HS-27A (cell line): ENCODE data around the gene THBS2.

ENCODE experiments used
- DNase-seq: peaks from one replicate; pipeline ENCODE4 v3.0.0-alpha.2; 2012; ENCODE audit warnings: low read depth, missing footprints

Gene THBS2

DNA sequence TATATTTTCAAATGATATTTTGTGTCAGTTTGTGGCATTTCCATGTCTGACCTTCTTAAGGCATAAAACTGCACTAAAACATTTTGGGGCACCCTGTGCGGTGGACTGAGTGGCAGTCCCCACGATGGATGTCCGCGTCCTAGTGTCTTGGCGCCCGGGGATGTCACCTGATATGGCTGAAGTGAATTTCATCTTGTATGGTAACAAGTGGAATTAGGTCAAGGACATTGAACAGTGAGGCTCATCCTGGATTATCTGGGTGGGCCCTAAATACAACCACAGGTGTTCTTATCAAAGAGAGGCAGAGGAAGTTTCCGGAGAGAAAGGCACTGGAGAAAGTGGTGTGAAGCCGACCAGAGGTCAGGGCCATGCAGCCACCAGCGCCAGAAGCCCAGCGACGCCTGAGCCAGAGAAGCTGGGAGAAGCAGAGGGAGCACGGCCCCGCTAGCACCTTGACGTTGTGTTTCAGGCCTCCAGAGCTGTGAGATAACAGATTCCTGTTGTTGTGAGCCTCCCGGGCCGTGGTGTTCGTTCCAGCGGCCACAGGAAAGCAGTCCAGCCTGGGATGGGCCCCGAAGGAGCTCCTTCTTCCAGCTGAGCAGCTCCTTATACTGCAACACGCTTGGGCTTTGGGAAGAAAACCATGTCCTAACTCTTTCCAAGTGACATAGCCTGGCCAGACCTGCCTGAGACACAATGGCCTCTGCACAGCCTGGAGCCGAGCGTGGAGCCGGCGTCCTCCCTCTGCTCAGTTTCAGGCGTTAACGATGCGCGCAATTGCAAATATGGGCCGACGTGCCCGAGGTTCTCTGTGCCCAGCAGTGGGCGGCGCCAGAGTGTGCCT lies 22.5 kb downstream of the THBS2 start:
- no peak for DNase-seq

DNA sequence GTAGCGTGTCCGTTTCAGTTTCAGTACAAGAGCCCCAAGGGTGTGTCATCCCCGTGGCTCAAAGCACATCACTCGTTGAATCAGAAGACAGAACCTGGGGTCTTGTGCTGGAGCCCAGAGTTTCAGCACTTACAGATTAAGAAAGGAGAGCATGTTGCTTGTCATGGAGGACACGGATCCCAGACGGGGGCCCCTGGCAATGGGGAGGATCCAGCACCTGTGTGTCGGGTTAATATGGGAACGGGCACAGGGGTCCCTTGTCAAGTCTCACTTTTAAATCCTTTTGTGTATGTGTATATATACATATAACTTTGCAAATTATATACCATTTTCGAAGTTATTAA lies 23.4 kb downstream of the THBS2 start:
- DNase-seq, result no peak

- DNase-seq, result no peak
Observed at GRCh38 chr6:169229615-169230321, 23.9 kb downstream of the THBS2 start.

- DNase-seq, result no peak
Observed at GRCh38 chr6:169227116-169227515, 26.5 kb downstream of the THBS2 start.

GRCh38 chr6:169225887-169226286 lies 27.8 kb downstream of the THBS2 start:
- DNase-seq, result no peak

DNA sequence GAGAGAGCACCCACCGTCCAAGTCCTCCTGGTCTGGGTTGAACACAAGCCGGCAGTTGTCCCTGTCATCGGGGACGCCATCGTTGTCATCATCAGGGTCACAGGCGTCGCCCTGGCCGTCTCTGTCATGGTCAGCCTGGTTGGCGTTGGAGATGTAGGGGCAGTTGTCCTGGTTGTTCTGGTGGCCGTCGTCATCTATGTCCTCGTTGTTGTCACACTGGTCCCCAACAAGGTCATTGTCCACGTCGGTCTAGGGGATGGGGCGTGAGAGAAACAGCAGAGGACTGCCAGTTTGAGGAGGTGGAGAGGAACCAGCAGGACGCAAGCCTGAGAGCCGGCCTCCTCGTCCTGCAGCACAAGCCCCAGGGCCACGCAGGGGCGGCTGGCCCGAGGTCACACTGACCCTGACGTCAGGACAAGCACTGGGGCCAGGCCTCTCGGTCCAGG lies 28.5 kb downstream of the THBS2 start:
- DNase-seq, result no peak

GRCh38 chr6:169224716-169225115 lies 28.9 kb downstream of the THBS2 start:
- no peak for DNase-seq

DNA sequence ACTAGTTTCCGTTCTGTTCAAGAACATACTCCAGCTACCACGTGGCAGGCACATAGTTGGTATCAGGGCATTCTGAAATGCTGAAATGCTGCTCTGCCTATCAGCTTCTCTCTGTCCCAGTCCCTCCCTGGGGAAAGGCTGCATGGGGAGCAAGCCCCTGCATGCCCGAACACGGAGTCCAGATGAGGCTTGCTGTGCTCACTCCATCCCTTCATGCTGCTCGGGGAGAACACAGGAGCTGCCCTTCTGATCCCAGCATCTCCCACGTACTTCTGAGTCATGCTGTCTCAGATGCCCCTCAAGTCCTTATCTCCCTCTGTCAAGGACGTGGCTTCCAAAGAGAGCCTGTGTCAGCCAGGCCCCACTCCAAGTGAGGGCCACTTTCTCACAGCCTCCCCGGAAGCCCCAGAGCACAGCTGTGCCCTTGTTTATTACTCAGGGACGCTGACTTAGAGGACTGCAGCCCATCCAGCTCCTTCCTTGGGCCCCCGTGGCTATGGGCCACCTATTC lies 29.4 kb downstream of the THBS2 start:
- DNase-seq, result no peak

- no peak for DNase-seq
Observed at GRCh38 chr6:169223006-169223405, 30.6 kb downstream of the THBS2 start.

- no peak for DNase-seq
Observed at GRCh38 chr6:169222126-169222525, 31.5 kb downstream of the THBS2 start.

- DNase-seq, result no peak
Observed at GRCh38 chr6:169221264-169221663, 32.4 kb downstream of the THBS2 start.

DNA sequence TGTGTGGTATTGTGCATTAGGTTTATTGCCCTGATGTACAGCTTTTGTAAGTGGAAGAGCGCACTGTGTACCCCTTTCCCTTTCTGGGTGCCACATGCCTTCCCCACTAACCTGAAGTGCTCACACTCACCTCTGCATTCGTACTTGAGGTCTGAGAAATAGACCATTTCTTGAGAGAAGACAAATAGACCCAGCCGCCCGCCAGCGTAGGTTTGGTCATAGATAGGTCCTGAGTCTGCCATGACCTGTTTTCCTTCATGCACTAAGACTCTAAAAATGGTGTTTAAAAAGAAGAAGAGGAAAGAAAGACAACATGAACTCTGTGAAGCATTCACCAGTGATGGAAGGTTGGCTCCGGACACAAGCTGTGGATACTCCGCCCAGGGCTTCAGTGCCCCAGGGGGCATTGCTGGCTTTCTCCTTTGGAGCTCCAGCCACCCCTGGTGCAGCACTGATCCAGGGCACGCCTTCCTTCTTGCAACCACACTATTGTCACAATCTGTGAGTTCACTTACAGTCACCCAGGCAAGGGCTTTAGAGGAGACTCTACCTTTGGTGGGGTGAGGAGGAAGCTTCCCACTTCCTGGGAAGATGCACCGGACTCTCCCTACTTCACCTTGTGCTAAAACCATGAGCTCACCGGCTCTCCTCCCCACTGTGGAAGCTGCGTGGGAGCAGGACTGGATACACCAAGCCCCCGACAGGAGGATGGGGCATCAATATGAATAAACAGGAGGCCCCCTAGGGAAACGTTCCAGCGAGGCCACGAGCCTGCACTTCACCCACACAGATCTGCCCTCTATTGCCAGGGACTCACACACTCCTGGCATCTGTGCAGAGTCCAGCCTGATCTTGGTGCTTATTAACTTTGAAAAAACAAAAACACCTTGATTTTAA lies 33.3 kb downstream of the THBS2 start:
- no peak for DNase-seq

- no peak for DNase-seq
Observed at GRCh38 chr6:169217972-169218371, 35.7 kb downstream of the THBS2 start.

GRCh38 chr6:169216830-169217229 lies 36.8 kb downstream of the THBS2 start:
- no peak for DNase-seq

DNA sequence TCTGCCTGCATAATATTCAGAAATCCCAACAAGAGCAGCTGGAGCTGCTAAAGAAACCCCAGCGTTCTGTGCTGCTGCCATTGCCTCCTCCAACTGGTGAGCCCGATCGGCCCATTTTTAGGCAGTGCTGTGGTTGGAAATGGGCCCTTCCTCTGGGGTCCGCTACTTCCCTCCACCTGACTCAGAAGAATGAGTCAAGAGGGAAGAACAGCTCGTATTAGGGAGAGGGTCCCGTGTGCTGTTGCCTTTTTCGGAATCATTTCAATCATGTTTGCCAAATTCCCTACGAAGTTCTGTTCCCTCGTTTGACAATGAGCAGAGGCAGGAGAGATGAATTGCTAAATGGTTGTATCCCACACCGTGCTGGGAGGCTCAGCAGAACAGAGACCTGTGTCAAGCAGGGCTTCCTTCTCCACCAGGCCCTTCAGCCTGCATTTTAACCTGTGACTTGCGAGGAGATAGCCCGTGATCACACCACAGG lies 38.4 kb downstream of the THBS2 start:
- no peak for DNase-seq

DNA sequence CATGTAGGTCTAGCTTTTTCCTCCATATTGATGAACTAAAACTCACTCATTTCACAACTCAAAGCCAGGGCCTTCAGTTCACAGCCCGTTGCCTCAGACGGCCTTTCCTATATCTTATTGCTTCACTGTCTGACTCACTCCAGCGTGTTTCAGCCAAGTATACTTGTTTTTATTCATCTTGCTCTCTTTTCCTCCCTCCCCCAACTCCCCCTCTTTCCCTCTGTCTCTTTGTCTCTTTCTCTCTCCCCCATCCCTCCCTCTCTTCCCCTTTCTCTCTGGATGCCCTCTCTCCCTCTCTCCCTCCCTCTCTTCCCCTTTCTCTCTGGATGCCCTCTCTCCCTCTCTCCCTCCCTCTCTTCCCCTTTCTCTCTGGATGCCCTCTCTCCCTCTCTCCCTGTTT lies 38.9 kb downstream of the THBS2 start:
- DNase-seq, result peak; percentile 19

GRCh38 chr6:169213814-169214520 lies 39.7 kb downstream of the THBS2 start:
- DNase-seq, result no peak

DNA sequence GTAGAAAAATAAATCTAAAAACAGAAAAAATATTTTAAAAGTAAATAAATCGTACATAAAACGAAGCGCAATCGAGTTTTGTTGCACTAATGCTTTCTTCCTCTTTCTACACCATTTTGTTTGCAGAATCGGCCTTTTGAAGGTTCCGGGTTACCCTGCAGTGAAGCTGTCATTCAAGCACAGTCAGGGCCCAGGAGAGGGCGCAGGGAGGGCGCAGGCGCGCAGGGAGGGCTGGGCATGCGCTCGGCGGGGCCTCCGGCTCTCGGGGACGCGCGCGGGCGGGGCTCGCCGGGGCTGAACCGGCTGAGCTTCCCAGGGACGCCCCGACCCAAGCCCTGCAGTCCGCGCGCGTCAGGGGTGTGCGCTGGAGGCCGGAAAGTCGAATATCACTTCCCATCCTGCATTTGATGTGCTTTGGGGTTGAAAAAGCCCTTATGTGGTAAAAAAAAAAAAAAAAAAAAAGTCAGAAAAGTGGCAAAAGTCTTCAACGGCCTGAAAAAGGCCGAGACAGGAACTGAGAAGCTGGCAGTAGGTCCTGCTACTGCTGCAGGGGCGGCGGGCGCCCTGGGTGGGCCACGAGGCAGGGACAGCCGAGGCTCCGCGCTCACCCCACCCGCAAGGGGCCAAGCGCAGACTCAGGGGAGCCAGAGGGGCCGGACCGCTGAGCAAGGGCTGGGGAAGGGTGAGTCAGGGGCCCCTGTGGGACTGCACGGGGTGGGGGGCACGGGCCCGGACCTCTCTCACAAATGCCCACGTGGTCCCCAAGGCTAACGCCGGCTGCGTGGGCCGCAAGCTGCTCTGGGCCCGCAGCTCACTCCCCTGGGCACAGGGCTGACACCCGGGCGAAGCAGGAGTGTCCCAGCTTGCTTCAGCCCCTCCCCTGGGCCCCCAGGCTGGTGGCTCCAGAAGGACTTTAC lies 40.5 kb downstream of the THBS2 start:
- peak; percentile 74 for DNase-seq

DNA sequence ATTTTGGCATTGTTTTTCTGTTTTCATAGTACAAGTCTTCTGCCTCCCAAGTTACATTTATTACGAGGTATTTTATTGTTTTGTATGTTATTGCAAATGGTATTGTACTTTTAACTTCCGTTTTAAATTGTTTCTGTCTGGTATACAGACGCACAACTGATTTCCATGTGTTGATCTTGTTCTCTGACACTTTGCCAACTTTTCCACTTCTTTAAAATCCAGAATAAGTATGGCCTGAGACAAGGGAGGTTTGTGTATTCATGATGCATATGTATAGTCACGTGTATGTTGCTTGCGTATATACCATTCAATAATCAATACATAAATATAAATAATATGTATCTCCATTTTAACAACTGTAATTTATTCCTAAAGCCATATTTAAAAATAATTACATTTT lies 41.2 kb downstream of the THBS2 start:
- no peak for DNase-seq

- no peak for DNase-seq
Observed at GRCh38 chr6:169211881-169212280, 41.8 kb downstream of the THBS2 start.
